ENCODE results near the gene ZNF740. TPM values are rescaled to one million over a fixed set of nuclear protein-coding genes. Genes with fewer than 3 reads are reported as not detected.

ZNF740 gene
- total and polyA plus RNA-seq, 2 of the 8 experiments (the other 6 are each of a cell fraction or from before 2014, with no cell fraction given): 8.2 to 40.0 TPM

- no peak for DNase-seq (ENCODE audit: low read depth in 1 of 2, low spot score in 2 of 2)
- Histone ChIP-seq H3K23me2 (ENCODE audit: low read depth, low read length) (peaks cover 5% of the 10 kb centered on the region; the same call in 1 of the 2 replicates), H3K4me1 (replicated peaks in 1 of 4; ENCODE audit: control insufficient read depth in 3 of 4, insufficient read depth in 4 of 4, low read length in 3 of 4) (peaks cover 0 to 2% (median 0%) of the 10 kb centered on the region in 4 experiments; a peak in 1 of 7 replicates), H4K20me1 (replicated peaks in 1 of 2; ENCODE audit: control insufficient read depth in 1 of 2, insufficient read depth in 2 of 2, low read length in 2 of 2) (peaks cover 0 to 2% of the 10 kb centered on the region in 2 experiments), H3K18ac (ENCODE audit: extremely low read depth, low read length) (no peak within 1 kb of the TSS), H2BK120ac (replicated peaks; ENCODE audit: low read depth, low read length) (no peak within 1 kb of the TSS), H3K4me3 (ENCODE audit: extremely low read depth in 1 of 4, insufficient read depth in 2 of 4, low read depth in 3 of 4, low read length in 4 of 4) (no peak within 1 kb of the TSS), H3K27me3 (replicated peaks in 1 of 4; ENCODE audit: control insufficient read depth in 3 of 4, extremely low read depth in 1 of 4, insufficient read depth in 3 of 4, low read length in 3 of 4) (no peaks in the 10 kb centered on the region; a peak in 1 of 7 replicates), H2BK12ac (ENCODE audit: low read depth, low read length) (no peak within 1 kb of the TSS), H3K9ac (replicated peaks in 1 of 4; ENCODE audit: extremely low read depth in 1 of 4, low read depth in 3 of 4, low read length in 3 of 4) (no peak within 1 kb of the TSS), H2AFZ (ENCODE audit: low read length) (no peak within 1 kb of the TSS), H3K27ac (ENCODE audit: low read depth, low read length) (no peak within 1 kb of the TSS), H4K8ac (ENCODE audit: extremely low read depth, insufficient read depth, low read length) (no peak within 1 kb of the TSS), H4K5ac (ENCODE audit: insufficient read length, low read depth, low read length) (no peak within 1 kb of the TSS), H2BK15ac (ENCODE audit: low read length) (no peak within 1 kb of the TSS; the same call in 1 of the 2 replicates), H3K4me2 (ENCODE audit: insufficient read depth in 1 of 2, low read depth in 2 of 2, low read length in 2 of 2) (no peak within 1 kb of the TSS), H3K9me3 (ENCODE audit: insufficient read depth in 2 of 2, low read depth in 1 of 2, low read length in 1 of 2) (no peaks in the 10 kb centered on the region), H3K79me2 (ENCODE audit: control insufficient read depth in 1 of 2, insufficient read depth in 2 of 2, low read length in 2 of 2) (no peaks in the 10 kb centered on the region), H3K14ac (ENCODE audit: insufficient read length) (no peak within 1 kb of the TSS), H3K56ac (replicated peaks; ENCODE audit: insufficient read length, low read depth, low read length) (no peak within 1 kb of the TSS), H2BK20ac (ENCODE audit: low read length) (no peak within 1 kb of the TSS), H3K36me3 (ENCODE audit: control insufficient read depth in 2 of 4, insufficient read depth in 4 of 4, low read length in 3 of 4) (peaks cover 9 to 16% (median 12%) of the 10 kb centered on the region in 4 experiments), H2AK5ac (ENCODE audit: low read depth, low read length) (no peak within 1 kb of the TSS), H3K79me1 (ENCODE audit: low read depth, low read length) (no peaks in the 10 kb centered on the region), H3K4ac (replicated peaks; ENCODE audit: insufficient read length, low read depth, low read length) (no peak within 1 kb of the TSS), H4K91ac (replicated peaks; ENCODE audit: insufficient read length, low read length) (no peak within 1 kb of the TSS), H2BK5ac (ENCODE audit: low read depth, low read length) (no peak within 1 kb of the TSS), H3K23ac (ENCODE audit: insufficient read length) (no peak within 1 kb of the TSS)
- FAIRE-seq: no peak
- whole genome bisulfite sequencing, 2 experiments (ENCODE audit: extremely low coverage in 1 of 2, insufficient coverage in 1 of 2, insufficient read length in 1 of 2, insufficient replicate concordance in 2 of 2, low coverage in 1 of 2, low lambda C conversion rate in 2 of 2, missing lambda C conversion rate in 1 of 2): 83% methylated on average over 5 of the region's 5 CpGs; no CpG with 5 or more reads in 1 of the 2 experiments
- POLR2A ChIA-PET (ENCODE audit: partially characterized antibody): interaction anchor here (1.2 to 2.3 kb wide), 2 partner anchors 10 to 12 kb away, joined by 4 to 6 read pairs; no protein-coding TSS in a partner anchor
- CTCF ChIA-PET (ENCODE audit: partially characterized antibody): interaction anchor here (0.6 to 22.3 kb wide), 11 partner anchors 8 to 146 kb away, joined by 3 to 654 read pairs (median 10); partner anchors contain the start of genes CSAD, ESPL1, MYG1 and PFDN5
- TF ChIP-seq POU5F1 (IDR thresholded peaks at IDR 0.05; ENCODE audit: low read depth, low read length) (no peak), SP2 (IDR thresholded peaks at IDR 0.05; ENCODE audit: low read length) (no peak)
Measured at GRCh38 chr12:53207042-53207441, 26.5 kb downstream of the ZNF740 start, which contains the start of gene ITGB7. Gene ITGB7 (minus strand): TSS chr12:53207251. CDS start chr12:53200443, 6,808 bp downstream.
